GM19397 (cell line): Measurements from ENCODE around the gene SENP2.
A peak's percentile ranks its signal among the peaks of the same experiment; 100 is the strongest.
"Not testable (repeated sequence)": the region's sequence is repeated elsewhere in the genome, so short reads cannot be mapped to it uniquely, and the experiment has no call there.

Experiments used
- ATAC-seq: cut with Tn5 transposase; IDR thresholded peaks from one replicate; pipeline ENCODE4 v1.9.1; 2021; ENCODE audit warnings: mild to moderate bottlenecking, moderate library complexity; ENCODE audit not compliant: unreplicated experiment

Gene SENP2

GRCh38 chr3:185646382-185647133 lies 60.5 kb downstream of the SENP2 start:
- no peak for ATAC-seq

- ATAC-seq, result no peak
These were observed 61.2 kb downstream of the SENP2 start for GRCh38 chr3:185647134-185647879.

- ATAC-seq, result no peak
These were observed 61.8 kb downstream of the SENP2 start for GRCh38 chr3:185647880-185648210.

- no peak for ATAC-seq
These were observed 62.3 kb downstream of the SENP2 start for GRCh38 chr3:185648396-185648795.

- no peak for ATAC-seq
These were observed 63.3 kb downstream of the SENP2 start for GRCh38 chr3:185649414-185649813.

GRCh38 chr3:185651971-185652370 lies 65.9 kb downstream of the SENP2 start:
- ATAC-seq, result no peak

GRCh38 chr3:185653949-185654757 lies 68.1 kb downstream of the SENP2 start:
- ATAC-seq, result no peak

GRCh38 chr3:185654758-185655145 lies 68.7 kb downstream of the SENP2 start:
- no peak for ATAC-seq

GRCh38 chr3:185655426-185656320 lies 69.6 kb downstream of the SENP2 start:
- ATAC-seq, result no peak

- no peak for ATAC-seq
These were observed 70.3 kb downstream of the SENP2 start for GRCh38 chr3:185656321-185656840.

GRCh38 chr3:185657211-185657610 lies 71.1 kb downstream of the SENP2 start:
- no peak for ATAC-seq

- ATAC-seq, result no peak
These were observed 71.8 kb downstream of the SENP2 start for GRCh38 chr3:185657691-185658503.

- no peak for ATAC-seq
These were observed 72.4 kb downstream of the SENP2 start for GRCh38 chr3:185658504-185658912.

- no peak for ATAC-seq
These were observed 72.8 kb downstream of the SENP2 start for GRCh38 chr3:185658943-185659342.

- ATAC-seq, result peak; percentile 77
These were observed 74.1 kb downstream of the SENP2 start for GRCh38 chr3:185659942-185660921.

GRCh38 chr3:185661296-185661695 lies 75.2 kb downstream of the SENP2 start:
- not testable (repeated sequence) for ATAC-seq

- no peak for ATAC-seq
These were observed 75.7 kb downstream of the SENP2 start for GRCh38 chr3:185661772-185662171.

GRCh38 chr3:185663929-185664328 lies 77.8 kb downstream of the SENP2 start:
- ATAC-seq, result no peak
